Measurements from ENCODE around the gene DNHD1. TPM values are rescaled to one million over a fixed set of nuclear protein-coding genes. Genes with fewer than 3 reads are reported as not detected.

Gene DNHD1
- total and polyA plus RNA-seq, 9 of the 15 experiments (the other 6 are each of a cell fraction or from before 2014, with no cell fraction given): 0.82 to 9.7 (median 3.8) TPM

DNA sequence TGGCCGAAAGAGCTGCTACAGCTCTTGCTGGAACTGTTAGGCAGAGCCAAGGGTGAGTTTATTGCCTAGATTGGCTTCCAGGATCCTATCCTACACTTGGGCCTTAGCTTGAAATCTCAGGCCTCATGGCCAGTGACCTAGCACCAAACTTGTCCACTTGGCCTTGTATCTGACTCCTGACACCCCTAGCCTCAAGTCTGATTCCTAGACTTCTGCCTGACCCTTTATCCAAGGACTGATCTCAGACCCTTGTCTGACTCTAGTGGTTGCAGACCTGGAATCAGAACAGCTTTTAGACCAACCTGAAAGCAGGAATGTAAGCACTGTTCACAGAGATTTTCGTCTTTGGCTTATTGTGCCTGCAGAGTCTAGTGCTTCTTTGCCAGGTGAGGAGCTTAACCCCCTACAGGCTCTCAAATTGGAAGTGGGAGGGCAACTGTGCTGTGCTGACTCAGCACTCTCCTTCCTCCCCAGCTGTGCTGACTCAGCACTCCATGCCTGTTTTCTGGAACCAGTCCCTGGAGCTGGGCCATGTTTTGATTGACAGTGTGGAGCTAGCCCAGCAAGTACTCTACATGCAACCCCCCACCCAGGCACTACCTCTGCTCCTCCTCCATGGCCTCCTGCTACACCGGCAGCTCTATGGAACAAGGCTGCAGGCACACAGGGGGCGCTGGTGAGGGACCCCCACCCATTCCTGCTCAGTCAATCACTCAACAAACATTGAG lies 71.3 kb downstream of the DNHD1 start (continued):
- TF ChIP-seq, protein P1, sequence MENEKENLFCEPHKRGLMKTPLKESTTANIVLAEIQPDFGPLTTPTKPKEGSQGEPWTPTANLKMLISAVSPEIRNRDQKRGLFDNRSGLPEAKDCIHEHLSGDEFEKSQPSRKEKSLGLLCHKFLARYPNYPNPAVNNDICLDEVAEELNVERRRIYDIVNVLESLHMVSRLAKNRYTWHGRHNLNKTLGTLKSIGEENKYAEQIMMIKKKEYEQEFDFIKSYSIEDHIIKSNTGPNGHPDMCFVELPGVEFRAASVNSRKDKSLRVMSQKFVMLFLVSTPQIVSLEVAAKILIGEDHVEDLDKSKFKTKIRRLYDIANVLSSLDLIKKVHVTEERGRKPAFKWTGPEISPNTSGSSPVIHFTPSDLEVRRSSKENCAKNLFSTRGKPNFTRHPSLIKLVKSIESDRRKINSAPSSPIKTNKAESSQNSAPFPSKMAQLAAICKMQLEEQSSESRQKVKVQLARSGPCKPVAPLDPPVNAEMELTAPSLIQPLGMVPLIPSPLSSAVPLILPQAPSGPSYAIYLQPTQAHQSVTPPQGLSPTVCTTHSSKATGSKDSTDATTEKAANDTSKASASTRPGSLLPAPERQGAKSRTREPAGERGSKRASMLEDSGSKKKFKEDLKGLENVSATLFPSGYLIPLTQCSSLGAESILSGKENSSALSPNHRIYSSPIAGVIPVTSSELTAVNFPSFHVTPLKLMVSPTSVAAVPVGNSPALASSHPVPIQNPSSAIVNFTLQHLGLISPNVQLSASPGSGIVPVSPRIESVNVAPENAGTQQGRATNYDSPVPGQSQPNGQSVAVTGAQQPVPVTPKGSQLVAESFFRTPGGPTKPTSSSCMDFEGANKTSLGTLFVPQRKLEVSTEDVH (IDR thresholded peaks at IDR 0.05; ENCODE audit: low read depth, partially characterized antibody): no peak
- no peak for TF ChIP-seq ZSCAN29 (IDR thresholded peaks at IDR 0.05)
- TF ChIP-seq, protein P2, sequence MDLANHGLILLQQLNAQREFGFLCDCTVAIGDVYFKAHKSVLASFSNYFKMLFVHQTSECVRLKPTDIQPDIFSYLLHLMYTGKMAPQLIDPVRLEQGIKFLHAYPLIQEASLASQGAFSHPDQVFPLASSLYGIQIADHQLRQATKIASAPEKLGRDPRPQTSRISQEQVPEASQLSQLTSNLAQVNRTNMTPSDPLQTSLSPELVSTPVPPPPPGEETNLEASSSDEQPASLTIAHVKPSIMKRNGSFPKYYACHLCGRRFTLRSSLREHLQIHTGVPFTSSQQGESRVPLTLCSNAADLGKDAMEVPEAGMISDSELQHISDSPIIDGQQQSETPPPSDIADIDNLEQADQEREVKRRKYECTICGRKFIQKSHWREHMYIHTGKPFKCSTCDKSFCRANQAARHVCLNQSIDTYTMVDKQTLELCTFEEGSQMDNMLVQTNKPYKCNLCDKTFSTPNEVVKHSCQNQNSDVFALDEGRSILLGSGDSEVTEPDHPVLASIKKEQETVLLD (IDR thresholded peaks at IDR 0.05): no peak
- no peak for TF ChIP-seq ZNF589 (CRISPR knock-in tag; IDR thresholded peaks at IDR 0.05; ENCODE audit: low read depth)
- no peak for TF ChIP-seq SNIP1 (IDR thresholded peaks at IDR 0.05; ENCODE audit: low read depth)
- no peak for TF ChIP-seq ZNF79 (CRISPR knock-in tag; IDR thresholded peaks at IDR 0.05; ENCODE audit: low read depth)
- peak; percentile 64; the same call in 1 of the 2 replicates for TF ChIP-seq EP300 (IDR thresholded peaks at IDR 0.05; ENCODE audit: low read length)
- no peak for TF ChIP-seq PRMT5 (CRISPR knock-in tag; IDR thresholded peaks at IDR 0.05)
- TF ChIP-seq, protein P3, sequence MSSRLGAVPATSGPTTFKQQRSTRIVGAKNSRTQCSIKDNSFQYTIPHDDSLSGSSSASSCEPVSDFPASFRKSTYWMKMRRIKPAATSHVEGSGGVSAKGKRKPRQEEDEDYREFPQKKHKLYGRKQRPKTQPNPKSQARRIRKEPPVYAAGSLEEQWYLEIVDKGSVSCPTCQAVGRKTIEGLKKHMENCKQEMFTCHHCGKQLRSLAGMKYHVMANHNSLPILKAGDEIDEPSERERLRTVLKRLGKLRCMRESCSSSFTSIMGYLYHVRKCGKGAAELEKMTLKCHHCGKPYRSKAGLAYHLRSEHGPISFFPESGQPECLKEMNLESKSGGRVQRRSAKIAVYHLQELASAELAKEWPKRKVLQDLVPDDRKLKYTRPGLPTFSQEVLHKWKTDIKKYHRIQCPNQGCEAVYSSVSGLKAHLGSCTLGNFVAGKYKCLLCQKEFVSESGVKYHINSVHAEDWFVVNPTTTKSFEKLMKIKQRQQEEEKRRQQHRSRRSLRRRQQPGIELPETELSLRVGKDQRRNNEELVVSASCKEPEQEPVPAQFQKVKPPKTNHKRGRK (tag; IDR thresholded peaks at IDR 0.05): no peak
- no peak for TF ChIP-seq RAD21 (CRISPR knock-in tag; conservative IDR thresholded peaks at IDR 0.05 in 1 of 2, IDR thresholded peaks at IDR 0.05 in 1 of 2)
- TF ChIP-seq, protein P4, sequence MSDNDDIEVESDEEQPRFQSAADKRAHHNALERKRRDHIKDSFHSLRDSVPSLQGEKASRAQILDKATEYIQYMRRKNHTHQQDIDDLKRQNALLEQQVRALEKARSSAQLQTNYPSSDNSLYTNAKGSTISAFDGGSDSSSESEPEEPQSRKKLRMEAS (CRISPR knock-in tag; IDR thresholded peaks at IDR 0.05): 0 out of 2 replicates have a peak, but pooled peaks have one; percentile 34
- TF ChIP-seq CC2D1A (IDR thresholded peaks at IDR 0.05): no peak
- TF ChIP-seq FOXJ3 (CRISPR knock-in tag; IDR thresholded peaks at IDR 0.05): no peak
- no peak for TF ChIP-seq SAFB (IDR thresholded peaks at IDR 0.05; ENCODE audit: borderline replicate concordance, low read depth, low read length)
- no peak for TF ChIP-seq ZKSCAN3 (CRISPR knock-in tag; IDR thresholded peaks at IDR 0.05)
- TF ChIP-seq ZNF274 (IDR thresholded peaks at IDR 0.05; ENCODE audit: borderline replicate concordance, low read depth, low read length): no peak
- TF ChIP-seq PTBP1 (IDR thresholded peaks at IDR 0.05; ENCODE audit: low read depth, low read length): no peak
- TF ChIP-seq STAT5A (IDR thresholded peaks at IDR 0.05; ENCODE audit: borderline replicate concordance, low read length): peak; percentile 17; the same call in 1 of the 2 replicates
- TF ChIP-seq NCOA1 (IDR thresholded peaks at IDR 0.05; ENCODE audit: low read depth): peak; percentile 49; the same call in 1 of the 2 replicates
- TF ChIP-seq MYNN (IDR thresholded peaks at IDR 0.05): peak; percentile 91
- no peak for TF ChIP-seq MYNN (CRISPR knock-in tag; IDR thresholded peaks at IDR 0.05)
- TF ChIP-seq HLTF (IDR thresholded peaks at IDR 0.05): 0 out of 2 replicates have a peak, but pooled peaks have one; percentile 43
- peak; percentile 84 for TF ChIP-seq CBFA2T3 (IDR thresholded peaks at IDR 0.05)
- TF ChIP-seq, protein P5, sequence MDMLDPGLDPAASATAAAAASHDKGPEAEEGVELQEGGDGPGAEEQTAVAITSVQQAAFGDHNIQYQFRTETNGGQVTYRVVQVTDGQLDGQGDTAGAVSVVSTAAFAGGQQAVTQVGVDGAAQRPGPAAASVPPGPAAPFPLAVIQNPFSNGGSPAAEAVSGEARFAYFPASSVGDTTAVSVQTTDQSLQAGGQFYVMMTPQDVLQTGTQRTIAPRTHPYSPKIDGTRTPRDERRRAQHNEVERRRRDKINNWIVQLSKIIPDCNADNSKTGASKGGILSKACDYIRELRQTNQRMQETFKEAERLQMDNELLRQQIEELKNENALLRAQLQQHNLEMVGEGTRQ (CRISPR knock-in tag; IDR thresholded peaks at IDR 0.05): no peak
